KOPT-K1 (cell line): ENCODE data around the gene EEFSEC.

ENCODE experiments used
- H3K27ac ChIP-seq: fragments of 200-600 bp; sonication (generic); 2 replicates; pipeline ENCODE4 v1.5.1; 2016; ENCODE audit warnings: antibody characterized with exemption, mild to moderate bottlenecking, low read depth, low read length; ENCODE audit not compliant: poor library complexity, severe bottlenecking
- H3K36me3 ChIP-seq: fragments of 200-600 bp; sonication (generic); 2 replicates; pipeline ENCODE4 v1.5.1; 2017; ENCODE audit warnings: antibody characterized with exemption, mild to moderate bottlenecking, low read length, moderate library complexity; ENCODE audit not compliant: insufficient read depth
- H3K9me3 ChIP-seq: fragments of 200-600 bp; sonication (generic); 2 replicates; pipeline ENCODE4 v1.5.1; 2017; ENCODE audit warnings: antibody characterized with exemption, low read length, mild to moderate bottlenecking; ENCODE audit not compliant: insufficient read depth, poor library complexity, severe bottlenecking

Gene EEFSEC

DNA sequence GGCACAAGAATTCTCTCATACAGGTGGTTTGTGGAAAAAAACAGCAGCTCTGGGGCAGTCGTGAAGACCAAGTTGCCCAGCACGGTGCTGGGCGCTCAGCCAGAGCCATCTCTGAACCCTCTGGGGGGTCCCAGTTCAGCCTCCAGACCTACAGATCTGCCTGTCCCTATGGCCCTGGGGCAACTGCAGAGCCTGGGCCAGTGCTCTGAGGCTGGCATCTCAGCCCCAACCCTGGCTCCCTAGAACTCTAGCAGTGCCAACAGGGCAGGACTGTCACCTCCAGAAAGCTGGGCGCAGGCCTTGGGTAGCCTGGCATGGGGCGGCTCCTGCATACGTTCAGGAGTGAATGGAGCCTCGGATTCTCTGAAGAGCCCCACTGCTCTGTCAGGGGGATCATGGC, 268.7 kb downstream of the EEFSEC start:
- no peaks in the 10 kb centered on the region for H3K9me3 ChIP-seq
- no peaks in the 10 kb centered on the region for H3K36me3 ChIP-seq
- no peak overlapping the region for H3K27ac ChIP-seq

DNA sequence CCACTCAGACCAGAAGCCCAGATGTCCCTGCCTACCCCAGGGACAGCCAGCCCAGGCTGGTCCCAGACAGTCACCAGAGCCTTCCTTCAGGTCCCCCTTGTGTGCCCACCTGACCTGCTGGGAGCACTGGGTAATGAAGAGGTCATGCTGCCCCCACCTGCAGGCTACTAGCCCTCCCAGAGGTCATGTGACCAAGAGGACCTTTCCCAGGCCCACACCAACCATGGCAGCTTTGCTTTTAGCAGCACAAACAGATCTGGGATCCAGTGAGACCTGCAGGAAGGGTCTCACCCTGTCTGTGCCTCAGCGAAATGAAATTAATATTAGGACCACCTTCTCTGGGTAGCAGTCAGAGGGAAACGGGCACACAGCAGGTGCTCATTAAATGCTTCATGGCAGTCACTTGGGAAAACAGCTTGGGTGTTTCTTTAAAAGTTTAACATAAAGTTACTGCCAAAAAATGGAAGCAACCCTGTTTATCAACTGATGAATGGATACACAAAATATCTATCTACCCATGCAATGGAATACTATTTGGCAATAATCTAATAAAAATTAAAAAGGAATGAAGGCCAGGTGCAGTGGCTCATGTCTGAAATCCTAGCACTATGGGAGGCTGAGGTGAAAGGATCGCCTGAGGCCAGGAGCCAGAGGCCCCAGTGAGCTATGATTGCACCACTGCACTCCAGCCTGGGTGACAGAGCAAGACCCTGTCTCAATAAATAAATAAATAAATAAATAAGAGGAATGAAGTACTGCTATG, 269.7 kb downstream of the EEFSEC start:
- Histone ChIP-seq H3K9me3 (no peaks in the 10 kb centered on the region), H3K27ac (no peak overlapping the region), H3K36me3 (no peaks in the 10 kb centered on the region)

DNA sequence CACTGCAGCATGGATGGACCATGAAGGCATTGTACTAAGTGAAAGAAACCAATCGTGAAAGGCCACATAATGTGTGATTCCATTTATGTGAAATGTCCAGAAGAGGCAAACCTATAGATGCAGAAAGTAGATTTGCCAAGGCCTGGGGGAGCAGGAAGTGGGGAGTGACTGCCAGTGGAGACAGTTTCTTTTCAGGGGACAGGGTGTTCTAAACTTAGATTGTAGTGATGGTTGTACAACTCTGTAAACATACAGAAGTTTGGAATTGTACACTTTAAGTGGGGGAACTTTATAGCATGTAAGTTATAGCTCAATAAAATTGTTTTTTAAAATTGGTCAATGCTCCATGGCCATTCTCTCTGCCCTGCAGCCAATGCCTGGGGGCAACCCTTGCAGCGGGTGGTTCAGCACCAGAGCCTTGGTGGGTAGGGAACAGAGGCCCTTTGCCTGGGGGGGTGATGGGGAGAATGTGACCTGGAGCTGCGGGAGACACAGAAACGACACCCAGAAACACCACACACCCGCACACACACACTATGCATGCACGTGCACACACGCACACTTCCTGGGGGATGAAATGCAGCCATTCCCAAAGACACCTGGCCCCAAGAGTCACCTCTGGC, 270.4 kb downstream of the EEFSEC start:
- H3K27ac ChIP-seq: no peak overlapping the region
- H3K9me3 ChIP-seq: no peaks in the 10 kb centered on the region
- no peaks in the 10 kb centered on the region for H3K36me3 ChIP-seq

DNA sequence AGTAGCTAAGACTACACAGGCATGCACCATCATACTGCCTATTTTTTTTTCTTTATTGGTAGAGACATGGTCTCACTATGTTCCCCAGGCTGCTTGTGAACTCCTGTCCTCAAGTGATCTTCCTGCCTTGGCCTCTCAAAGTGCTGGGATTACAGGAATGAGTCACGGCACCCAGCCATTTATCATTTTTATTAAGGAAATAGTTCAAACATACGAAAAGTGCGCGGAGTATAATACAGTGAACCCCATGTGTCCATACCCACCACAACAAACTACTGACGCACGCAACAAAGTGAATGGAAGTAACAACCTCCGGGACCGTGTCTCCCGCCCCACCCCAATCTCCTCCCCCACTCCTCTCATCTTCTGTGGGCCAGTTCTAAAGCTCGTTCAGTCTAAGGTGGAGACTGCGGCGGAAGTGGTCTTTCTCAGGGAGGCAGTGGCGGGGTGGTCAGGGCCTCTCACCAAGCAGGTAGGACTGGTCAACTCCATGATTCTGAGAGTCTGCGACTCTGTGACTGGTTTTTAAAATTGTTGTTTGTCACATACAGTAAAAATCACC, 271.3 kb downstream of the EEFSEC start:
- no peaks in the 10 kb centered on the region for H3K36me3 ChIP-seq
- H3K27ac ChIP-seq: no peak overlapping the region
- no peaks in the 10 kb centered on the region for H3K9me3 ChIP-seq

DNA sequence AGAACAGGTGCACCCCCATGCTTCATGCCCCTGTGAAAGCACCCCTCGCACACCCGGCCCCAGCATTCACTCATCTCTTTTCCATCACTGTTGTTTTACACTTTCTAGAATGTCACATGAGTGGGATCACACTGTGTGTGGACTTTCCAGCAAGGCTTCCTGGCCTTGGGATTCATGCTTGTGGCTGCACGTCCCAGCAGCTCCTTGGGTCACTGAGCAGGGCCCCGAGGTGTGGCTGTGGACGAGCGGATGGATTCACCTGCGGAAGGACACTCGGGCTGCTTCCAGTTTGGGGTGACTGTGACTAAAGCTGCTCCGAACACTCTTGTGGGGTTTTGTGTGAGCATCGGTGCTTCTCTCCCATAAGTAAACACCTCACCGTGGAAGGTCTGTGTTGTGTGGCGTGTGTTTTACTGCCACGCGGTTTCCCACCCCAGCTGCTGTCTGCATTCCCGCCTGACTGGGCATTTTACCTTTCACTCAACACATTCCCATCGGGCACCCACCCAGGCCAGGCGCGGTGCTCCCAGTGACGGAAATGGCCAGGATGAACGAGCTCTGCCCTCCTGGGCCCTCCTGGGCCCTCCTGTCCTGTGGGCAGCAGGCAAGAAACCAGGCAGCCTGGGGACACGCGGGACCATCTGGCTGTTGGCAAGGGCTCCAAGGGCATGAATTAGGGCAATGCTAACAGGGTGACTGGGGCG, 272.0 kb downstream of the EEFSEC start:
- Histone ChIP-seq H3K9me3 (no peaks in the 10 kb centered on the region), H3K36me3 (no peaks in the 10 kb centered on the region), H3K27ac (no peak overlapping the region)

DNA sequence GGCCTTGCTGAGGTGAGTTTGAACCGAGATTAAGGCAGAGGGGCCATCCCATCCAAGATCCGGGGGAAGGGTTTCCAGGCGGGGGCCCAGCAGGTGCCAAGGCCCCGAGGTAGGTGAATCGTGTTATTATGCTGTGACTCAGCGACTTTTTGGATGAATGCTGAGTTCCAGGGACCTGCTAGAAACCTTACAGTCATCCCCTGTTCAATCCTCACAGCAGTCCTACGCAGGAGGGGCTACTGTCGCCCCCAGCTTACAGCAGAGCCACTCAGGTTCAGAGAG, 272.5 kb downstream of the EEFSEC start:
- H3K36me3 ChIP-seq: no peaks in the 10 kb centered on the region
- H3K9me3 ChIP-seq: no peaks in the 10 kb centered on the region
- no peak overlapping the region for H3K27ac ChIP-seq

DNA sequence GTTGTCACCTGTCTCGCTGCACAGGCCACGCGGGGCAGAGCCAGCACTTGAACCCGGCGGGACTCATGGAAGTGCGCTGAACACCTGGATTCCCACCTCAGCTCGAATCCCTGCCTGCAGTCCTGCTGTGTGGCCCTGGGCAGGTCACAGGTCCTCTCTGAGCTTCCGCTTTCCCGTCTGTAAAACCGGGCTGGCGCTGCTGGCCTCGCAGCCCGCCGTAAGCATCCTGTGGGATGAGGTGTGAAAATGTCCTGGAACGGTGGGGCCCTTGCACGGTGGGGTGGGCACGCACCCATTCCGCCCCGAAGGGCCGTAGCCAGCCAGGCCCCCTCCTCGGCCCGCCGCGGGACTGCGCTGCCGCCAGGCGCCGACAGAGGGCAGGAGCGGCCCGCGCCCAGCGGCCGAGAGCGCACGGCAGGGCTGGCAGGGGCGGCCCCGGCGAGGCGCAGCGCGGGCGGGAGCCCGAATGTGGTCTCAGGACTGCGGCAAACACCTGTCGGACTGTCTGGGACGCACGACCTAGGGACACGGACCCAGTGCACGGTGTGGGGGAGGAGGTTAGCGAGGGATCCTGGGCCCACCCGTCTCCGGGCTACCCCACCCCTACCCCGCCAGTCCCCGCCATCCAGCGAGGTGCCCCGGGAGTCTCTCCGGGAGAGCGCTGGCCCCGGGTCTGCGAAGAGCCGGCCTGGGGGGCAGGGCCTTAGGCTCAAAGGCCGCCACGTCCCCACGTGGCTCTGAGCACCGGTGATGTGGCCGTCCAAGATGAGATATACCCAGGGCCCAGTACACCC, 273.0 kb downstream of the EEFSEC start:
- Histone ChIP-seq H3K9me3 (no peaks in the 10 kb centered on the region), H3K27ac (no peak overlapping the region), H3K36me3 (no peaks in the 10 kb centered on the region)

DNA sequence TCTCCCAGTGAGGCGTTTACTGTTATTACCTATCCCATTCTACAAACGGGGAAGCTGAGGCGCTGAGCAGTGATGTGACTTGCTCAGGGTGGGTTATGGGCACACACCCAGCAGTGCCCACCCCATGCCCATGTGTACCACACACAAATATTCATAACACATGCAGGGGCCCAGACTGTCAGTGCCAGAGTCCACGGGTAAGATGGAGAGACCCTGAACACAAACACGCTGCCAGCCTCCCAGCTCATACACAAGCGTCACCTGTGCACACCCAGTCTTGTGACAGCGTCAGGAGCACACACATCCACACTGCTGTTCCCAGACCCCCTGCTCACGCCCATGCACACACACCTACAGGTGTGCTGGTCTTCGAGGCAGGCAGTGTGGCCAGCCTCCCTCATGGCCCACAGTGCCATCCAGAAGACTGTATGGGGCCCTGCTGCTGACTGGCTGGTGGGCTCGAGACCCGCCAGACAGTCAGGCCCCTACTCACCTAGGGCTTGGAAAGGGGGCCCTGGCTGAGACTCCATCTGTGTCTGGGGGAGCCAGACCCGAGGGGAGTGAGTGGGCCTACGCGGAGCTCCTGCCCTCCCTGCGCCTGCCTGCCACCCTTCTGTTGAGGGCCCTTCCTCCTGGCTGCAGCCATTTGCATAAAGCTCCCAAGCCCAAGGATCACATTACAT, 274.0 kb downstream of the EEFSEC start:
- H3K9me3 ChIP-seq: no peaks in the 10 kb centered on the region
- H3K36me3 ChIP-seq: no peaks in the 10 kb centered on the region
- no peak overlapping the region for H3K27ac ChIP-seq

DNA sequence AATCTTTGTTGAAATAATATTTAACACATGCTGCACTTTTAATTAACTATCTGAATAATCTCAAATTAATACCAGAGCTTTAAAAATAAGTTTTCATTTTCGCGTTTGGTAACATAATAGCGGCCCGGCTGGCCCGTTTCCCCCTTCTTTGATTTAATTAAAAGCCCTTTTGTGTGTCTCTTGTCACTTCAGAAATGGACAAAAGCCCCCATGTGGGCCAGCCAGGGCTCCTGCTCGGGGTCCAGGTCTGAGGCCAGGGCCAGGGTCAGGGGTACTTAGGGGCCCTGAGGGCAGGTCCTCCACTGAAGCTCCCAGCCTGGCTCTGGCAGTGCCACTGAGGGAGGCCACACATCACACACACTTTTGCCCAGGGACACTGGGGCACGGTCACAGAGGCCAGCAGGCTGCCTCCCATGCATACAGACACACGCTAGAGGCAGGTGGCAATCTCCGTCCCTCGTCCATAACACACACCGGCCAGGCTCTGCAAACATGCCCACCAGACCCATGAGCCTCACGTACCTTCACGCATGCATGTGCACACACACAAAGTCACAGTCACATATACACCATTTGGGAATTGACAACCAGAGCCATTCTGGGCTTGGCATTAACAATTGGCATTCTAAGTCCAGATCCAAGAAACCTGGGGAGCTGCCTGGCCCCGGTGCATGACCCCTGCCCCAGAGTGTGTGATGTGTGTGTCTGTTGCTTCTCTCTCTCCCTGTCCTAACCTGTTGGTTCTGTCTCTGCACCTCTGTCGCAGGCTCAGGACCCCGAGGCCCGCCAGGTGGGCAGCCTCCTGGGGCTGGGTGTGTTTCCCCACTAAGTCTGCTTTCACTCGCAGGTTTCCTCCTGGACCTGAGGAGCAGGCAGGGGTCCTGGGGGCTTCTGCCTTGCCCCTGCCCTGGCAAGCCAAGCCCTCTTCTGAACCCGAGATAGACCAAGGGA, 274.9 kb downstream of the EEFSEC start:
- H3K9me3 ChIP-seq: no peaks in the 10 kb centered on the region
- no peaks in the 10 kb centered on the region for H3K36me3 ChIP-seq
- no peak overlapping the region for H3K27ac ChIP-seq

DNA sequence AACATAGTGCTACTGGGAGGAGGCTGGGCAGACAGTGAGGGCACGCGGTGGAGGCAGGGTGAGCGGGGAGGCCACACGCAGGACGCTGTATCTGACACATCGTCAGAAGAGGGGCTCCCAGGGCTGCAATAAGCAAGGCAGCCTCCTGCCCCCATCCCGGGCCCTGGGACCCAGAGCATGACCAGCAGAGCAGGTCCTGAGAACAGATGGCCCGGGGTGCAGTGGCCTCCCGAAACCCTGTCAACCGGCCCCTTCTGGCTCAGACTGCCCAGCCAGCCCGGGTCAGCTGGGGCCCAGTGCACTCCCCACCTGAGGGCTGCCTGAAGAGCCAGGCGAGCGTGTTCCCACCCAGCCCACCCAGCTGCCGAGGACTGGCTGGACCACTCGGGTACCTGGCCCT, 276.0 kb downstream of the EEFSEC start:
- no peaks in the 10 kb centered on the region for H3K9me3 ChIP-seq
- no peak overlapping the region for H3K27ac ChIP-seq
- H3K36me3 ChIP-seq: no peaks in the 10 kb centered on the region

DNA sequence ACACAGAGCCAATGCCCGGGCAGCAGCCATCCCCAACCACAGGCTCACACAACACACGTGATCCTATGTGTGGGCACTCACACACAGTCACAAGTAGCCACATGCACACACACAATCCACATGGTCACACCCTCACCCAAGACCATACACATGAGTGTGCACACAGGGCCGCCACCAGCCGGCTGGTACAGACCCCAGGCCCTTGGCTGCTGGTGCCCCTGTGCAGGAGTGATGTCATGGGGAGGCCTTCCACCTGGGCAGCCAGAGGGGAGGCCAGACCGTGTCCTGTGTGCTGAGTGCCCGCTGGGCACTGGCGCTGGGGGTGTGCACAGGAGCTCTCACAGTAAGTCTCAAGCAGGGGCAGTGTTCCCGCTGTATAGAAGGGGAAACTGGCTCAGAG, 276.5 kb downstream of the EEFSEC start:
- H3K9me3 ChIP-seq: no peaks in the 10 kb centered on the region
- H3K27ac ChIP-seq: no peak overlapping the region
- H3K36me3 ChIP-seq: no peaks in the 10 kb centered on the region

DNA sequence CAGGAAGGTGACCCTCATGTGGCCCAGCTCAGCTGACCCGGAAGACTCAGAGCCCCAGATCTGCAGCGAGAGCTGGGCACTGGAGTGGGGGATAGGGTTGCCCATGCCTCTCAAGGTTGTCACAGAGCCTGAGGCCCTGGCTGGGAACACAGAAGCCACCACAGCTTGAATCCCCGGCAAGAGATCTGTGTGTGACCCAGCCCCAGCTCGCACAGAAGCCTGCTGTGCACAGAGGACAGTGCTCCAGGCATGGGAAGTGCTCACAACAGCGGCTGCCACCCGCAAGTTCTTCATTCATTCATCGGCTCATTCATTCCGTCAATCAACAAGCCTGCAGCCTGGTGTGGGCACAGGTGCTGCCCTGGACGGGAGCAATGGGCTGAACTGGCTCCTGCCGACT, 277.0 kb downstream of the EEFSEC start:
- H3K9me3 ChIP-seq: no peaks in the 10 kb centered on the region
- H3K27ac ChIP-seq: no peak overlapping the region
- H3K36me3 ChIP-seq: no peaks in the 10 kb centered on the region

DNA sequence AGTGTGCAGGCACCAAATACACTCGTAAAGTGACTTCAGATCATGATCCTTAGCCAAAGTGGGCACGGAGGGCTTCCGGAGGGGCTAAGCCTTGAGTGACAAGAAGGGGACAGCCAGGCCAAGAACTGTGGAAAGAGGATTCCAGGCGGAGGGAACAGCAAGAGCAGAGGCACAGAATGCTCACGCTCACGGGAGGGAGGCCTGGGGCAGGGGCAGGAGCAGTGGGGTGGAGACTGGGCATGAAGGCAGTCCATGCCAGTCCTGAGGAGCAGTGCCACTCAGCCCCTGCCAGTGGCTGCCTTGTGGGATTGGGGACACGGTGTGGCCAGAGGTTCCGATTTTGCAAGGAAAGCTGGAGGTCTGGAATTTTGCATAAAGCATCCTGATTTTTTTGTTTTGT, 277.4 kb downstream of the EEFSEC start:
- H3K36me3 ChIP-seq: no peaks in the 10 kb centered on the region
- no peaks in the 10 kb centered on the region for H3K9me3 ChIP-seq
- no peak overlapping the region for H3K27ac ChIP-seq
